Suppressor macrophage treated with lipopolysaccharide for 4 hours (primary cell): ENCODE results near the gene PUSL1.
A peak's percentile ranks its signal among the peaks of the same experiment; 100 is the strongest.

ENCODE experiments used
- DNase-seq: peaks from one replicate; pipeline ENCODE4 v3.0.0-alpha.2; 2020

Gene PUSL1

DNA sequence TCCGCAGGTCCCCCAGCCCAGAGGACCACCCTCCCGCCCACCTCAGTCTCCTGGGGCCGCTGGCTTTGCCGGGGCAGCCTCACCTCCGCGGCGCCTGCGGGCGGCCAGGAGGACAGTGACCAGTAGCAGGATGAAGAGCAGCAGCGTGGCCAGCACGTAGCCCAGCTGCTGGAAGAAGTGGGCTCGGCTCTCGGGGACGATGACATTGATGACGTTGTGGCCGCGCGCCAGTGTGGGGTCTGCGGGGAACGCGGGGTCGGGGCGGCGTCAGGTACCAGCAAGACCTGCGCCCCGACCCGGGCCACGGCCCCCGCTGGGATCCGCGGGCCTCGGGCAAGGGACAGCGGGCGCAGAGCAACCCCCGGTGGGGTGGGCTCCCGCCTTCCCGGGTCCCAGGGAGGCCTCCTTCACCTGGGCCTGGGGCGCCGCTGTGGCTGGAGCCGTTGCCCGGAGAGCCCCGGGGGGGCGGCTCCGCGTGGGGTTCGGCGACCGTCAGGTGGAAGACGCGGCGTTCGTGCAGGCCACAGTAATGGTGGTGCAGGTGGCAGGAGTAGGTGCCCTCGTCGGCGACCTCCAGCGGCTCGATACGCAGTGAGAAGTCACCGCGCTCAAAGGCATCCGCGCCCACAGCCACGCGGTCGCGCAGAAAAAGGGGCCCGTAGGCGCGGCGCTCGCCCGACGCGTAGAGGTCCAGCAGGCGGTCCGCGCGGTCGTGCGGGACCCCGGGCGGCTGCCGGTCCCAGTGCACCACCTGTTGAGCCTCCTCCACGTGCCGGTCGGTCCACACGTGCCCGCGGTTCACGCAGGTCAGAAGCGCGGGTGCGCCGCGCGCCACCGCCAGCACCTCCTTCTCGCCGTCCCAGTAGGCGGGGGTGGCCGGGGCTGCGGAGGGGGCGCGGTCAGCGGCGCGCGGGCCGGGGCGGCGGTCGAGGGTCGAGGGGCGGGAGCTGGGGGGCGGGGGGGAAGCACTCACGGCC lies 46.2 kb downstream of the PUSL1 start:
- DNase-seq, result no peak

DNA sequence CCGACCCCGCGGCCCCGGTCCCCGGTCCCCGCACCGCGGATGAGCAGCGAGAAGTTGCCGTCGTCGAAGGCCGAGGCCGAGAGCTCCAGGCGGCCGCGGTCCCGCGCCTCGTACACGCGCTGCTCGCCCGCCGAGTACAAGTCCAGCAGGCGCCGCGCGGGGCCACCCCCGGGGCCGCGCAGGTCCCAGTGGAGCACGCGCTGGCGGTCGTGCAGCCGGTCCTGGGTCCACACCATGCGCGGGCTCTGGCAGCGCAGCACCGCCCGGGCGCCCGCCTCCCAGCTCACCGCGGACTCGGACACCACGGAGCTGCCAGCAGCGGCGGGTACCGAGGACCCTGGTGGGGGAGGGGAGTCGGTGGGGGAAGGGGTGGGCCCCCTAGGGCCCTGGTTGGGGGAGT lies 47.0 kb downstream of the PUSL1 start:
- DNase-seq, result peak; percentile 23

DNA sequence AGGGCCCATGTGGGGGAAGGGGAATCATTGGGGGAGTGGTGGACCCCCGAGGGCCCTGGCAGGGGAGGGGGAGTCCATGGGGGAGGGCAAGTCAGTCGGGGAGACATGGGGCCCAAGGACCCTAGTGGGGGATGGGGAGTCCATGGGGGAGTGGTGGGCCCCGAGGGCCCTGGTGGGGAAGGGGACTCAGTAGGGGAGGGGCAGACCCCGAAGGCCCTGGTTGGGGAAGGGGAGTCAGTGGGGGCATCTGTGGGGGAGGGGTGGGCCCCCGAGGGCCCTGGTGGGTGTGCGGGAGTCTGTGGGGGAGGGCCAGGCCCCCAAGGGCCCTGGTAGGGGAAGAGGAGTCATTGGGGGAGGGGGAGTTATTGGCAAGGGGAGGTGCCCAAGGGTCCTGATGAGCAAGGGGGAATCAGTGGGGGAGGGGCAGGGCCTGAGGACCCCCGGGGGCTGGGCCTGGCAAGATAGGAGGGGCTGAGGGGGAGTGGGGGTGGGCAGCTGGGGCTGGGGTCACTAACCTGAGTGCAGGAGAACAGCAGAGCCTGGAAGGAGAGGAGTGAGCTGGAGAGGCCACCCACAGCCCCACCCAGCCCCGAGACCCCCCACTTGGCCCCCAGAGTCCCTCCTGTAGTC lies 47.9 kb downstream of the PUSL1 start:
- DNase-seq, result no peak

DNA sequence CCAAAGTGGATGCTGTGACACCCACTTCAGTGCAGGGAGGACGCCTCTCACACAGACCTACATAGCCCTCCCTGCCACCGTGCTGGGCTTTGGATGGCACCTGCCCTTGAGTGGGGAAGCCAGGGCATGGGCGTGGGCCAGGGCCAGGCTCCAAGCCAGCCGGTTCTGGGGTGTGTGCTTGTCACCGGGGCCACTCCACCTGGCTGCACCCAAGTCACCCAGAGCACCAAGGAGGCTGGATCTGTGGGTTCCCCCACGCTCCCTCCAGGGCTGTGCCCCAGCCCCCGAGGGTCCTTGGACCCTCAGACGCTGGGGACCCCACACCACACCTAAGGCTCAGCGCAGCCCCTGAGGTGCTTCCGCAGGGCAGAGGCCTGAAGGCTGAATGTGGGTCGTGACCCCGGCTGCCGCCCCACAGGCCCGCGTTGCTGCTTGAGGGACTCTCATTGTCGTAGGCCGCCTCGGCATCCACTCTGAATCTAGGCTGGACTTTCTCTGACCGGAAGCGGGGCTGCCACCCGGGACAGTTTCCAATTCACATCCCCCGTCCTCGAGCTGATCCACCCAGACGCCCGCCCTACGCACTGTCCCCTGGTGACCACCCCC lies 48.5 kb downstream of the PUSL1 start:
- DNase-seq, result no peak

DNA sequence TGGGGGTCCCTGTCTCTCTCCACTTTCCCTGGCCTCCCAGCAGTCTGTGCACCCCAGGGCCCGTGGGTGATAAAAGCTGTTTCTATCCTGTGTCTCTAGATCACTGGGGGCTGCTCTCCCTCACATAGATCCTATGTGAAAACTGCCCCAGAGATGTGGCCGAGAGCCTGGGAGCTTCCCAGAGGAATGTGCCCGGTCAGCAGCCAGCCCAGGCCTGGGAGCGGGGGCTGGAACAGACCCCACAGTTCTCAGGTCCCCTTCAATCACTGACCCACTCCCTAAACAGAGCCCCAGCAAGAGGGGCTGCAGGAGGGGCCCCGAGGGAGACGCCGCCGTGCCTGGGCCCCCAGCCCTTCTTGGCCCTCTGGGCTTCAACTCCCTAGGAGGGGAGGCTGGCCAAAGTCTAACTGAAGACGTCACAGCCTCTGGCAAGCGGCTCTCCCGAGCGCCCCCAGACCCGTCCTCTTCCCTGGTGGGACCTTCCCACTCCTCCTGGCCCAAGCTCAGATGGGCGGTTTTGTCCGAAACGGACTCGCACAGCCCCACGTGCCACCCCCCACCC lies 49.6 kb downstream of the PUSL1 start:
- no peak for DNase-seq

DNA sequence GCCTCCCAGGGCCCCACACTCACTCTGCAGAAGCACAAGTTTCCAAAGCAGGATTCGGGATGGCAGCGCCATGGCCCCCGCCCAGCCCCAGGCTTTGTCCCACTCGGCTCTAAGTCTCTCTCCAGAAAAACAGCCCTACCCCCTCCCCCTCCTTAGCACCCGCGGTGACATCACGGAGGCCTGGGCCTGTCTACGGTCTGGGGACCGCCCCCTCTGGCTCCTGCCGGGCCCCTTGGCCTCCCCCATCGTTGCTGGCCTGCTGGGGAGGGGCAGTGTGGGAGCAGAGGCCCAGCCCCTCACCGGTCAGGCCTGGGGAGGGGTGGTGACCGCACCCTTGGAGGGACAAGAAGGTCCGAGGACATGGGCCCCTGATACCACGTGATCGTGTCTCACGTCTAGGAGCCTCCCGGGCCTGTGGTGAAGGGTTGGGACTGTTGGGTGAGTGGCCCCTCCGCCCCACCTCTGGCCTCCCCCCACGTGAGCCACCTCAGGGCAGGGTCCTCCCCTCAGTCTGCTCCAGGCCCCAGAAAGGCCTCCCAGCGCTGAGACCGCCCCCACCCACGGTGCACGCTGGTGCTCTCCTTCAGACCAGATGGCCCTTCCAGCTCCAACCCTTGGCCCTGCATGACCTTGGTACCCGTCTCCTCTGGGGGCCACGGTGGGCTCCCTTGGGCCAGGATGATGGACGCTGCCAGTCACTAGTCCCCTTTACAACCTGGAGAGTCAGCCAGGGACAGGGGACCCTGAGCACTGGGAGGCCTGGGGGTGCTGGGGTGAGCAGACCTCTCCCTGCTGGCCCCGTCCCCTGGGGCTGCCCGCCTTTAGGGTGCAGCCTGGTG lies 50.3 kb downstream of the PUSL1 start, which contains the start of gene MXRA8:
Gene MXRA8, minus strand, starts transcription at position 123 of the 839 bp plus-strand sequence. Its CDS starts 51 bp downstream, at position 72.
- DNase-seq, result no peak

DNA sequence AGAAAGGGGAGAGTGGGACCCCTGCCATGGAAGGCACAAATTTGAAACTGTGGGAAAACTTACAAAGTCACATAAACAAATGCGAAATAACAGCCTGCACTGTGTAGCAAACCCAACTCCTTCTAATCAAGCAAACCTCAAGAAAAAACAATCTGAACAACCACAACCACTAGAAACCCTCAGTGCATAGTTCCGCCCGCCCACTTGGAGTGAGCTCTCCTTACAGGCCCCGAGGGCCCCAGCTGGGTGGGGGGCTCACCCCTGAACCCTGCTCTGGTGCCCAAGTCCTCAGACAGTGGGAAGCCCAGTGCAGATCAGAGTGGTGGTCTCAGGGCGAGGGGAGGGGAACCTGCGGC lies 50.9 kb downstream of the PUSL1 start:
- no peak for DNase-seq

DNA sequence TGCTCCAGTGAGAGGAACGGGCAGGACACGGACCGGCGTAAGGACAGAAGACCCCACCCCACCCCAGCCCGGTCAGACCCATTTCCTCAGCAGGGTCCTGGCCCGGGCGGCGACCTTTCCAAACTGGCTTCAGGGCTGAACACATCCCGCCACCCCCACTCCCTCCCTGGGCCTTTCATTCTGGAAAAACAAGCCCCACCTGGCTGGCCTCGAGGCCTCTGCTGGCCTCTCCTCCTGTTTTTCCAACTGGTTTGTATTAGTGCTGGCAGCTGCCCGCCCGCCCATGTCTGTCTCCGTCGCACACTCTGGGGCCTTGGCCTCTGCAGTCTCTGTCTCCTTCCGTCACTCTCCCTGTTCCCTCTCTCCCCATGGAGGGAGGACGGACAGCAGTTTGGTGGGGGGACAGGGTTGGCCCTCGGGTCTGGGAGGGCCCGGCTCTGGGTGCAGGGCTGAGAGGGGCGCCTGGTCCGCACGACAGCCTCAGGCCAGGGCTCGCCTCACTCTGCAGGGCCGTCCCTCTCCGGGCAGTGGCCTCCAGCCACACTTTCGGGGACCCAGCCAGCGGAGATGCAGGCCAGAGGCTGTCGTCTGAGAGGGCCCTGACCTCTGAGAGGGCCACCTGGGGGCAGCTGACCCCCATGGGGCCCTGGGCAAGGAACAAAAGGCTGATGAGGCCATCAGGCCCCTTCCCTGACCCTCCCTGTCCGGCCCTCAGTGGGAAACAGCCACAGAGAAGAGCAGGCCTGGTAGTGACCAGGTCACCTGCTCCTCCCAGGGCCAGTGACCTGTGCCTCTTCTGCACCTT lies 51.5 kb downstream of the PUSL1 start:
- DNase-seq, result no peak

DNA sequence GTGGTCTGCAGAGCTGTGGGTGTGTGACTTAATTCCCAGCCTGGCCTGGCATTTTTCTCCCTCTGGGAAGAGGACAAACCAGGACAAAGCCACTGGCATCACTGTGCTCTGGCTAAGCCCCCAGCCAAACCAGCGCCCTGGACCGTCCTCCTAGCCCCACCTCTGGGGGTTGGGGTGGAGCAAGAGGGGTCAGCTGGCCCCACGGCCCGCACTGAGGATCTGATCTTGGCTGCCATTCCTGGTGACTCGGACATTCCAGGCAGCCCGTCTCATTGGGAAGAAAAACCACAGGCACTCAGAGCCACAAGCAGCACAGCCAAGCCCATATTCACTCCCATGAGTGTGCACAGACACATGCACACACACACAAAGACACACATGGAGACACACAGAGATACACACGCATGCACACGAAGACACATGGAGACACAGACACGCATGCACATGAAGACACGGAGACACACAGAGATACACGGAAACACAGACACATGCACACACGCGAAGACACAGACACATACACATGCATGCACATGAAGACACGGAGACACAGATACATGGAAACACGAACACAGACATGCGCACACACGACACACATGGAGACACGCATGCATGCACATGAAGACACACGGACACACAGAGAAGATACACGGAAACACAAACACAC lies 52.2 kb downstream of the PUSL1 start:
- no peak for DNase-seq
